Measurements from ENCODE around the gene LRRC10B.

DNA sequence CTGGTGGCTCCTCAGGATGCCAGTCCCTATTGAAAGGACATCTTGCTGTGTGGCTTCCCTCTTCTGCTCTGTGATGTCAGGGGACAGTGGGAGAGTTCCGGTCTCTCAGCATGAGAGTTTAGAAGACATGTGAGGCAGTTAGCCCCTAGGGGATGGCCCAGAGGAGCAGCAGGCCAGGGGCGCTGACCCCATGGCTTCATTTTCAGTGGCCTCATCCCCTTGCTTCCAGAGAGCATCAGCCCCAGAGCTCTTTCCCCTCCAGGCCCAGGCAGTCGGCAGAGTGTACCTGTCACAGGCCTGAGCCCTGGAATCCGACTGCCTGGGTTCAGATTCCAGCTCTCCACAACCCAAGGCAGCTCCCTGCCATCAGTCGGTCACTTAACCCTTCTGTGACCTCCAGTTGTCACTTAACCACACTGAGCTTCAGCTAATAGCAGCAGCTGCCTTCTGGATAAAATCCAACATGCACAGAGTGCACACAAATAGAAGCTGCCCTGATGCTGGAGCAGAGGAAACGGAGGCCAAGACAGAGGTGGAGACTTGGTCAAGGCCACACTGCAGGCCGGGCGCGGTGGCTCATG is 14.1 kb upstream of the LRRC10B start:
- TF ChIP-seq, protein P1, sequence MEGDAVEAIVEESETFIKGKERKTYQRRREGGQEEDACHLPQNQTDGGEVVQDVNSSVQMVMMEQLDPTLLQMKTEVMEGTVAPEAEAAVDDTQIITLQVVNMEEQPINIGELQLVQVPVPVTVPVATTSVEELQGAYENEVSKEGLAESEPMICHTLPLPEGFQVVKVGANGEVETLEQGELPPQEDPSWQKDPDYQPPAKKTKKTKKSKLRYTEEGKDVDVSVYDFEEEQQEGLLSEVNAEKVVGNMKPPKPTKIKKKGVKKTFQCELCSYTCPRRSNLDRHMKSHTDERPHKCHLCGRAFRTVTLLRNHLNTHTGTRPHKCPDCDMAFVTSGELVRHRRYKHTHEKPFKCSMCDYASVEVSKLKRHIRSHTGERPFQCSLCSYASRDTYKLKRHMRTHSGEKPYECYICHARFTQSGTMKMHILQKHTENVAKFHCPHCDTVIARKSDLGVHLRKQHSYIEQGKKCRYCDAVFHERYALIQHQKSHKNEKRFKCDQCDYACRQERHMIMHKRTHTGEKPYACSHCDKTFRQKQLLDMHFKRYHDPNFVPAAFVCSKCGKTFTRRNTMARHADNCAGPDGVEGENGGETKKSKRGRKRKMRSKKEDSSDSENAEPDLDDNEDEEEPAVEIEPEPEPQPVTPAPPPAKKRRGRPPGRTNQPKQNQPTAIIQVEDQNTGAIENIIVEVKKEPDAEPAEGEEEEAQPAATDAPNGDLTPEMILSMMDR (IDR thresholded peaks at IDR 0.05; ENCODE audit: poor library complexity) = no peak
- TF ChIP-seq EZH2phosphoT487 (IDR thresholded peaks at IDR 0.05; ENCODE audit: low read depth, severe bottlenecking, unreplicated experiment) (no peak), EZH2 (IDR thresholded peaks at IDR 0.05; ENCODE audit: borderline replicate concordance) (no peak)
